A549 (cell line): ENCODE results near the gene KCNF1. TPM values are rescaled to one million over a fixed set of nuclear protein-coding genes. Genes with fewer than 3 reads are reported as not detected.

Experiments
- ATAC-seq, 2 experiments: fragments of 200-7000 bp in 1 of 2; fragments of >200 bp in 1 of 2; cut with Nextera tagmentation in 1 of 2; cut with Tn5 transposase in 1 of 2; 3 replicates each; pipeline versions ENCODE4 v1.8.0 to v1.9.1; 2018 to 2020; ENCODE audit warnings: mild to moderate bottlenecking in 1 of 2, moderate library complexity in 1 of 2
- CTCF ChIA-PET: fragments of 300-600 bp; sonication (Branson Sonifier 250); formaldehyde crosslinking; extraction: SDS; loops from one replicate; lab custom pipeline; 2021; ENCODE audit warnings: antibody characterized with exemption, inconsistent platforms; lab: Yijun Ruan, JAX
- POLR2A ChIA-PET: fragments of 350-600 bp; formaldehyde crosslinking; extraction: SDS; loops from one replicate; lab custom pipeline; 2021; ENCODE audit warnings: antibody characterized with exemption, inconsistent platforms; lab: Yijun Ruan, JAX
- DNase-seq, 2 experiments: peaks; one replicate each; pipeline versions ENCODE4 v3.0.0 to v3.0.0-alpha.2; 2011 to 2016; ENCODE audit warnings: low read depth in 1 of 2, low spot score in 1 of 2
- FAIRE-seq: peaks from 2 replicates; lab custom pipeline; 2011; peaks lifted over from hg19 to GRCh38; lab: Jason Lieb, UNC
- H3K27ac ChIP-seq, 2 experiments: fragments of >200 bp; sonication (Bioruptor Twin); formaldehyde crosslinking; 3 replicates each; pipeline ENCODE4 v1.5.1; 2016 to 2017
- H3K4me1 ChIP-seq: fragments of >200 bp; sonication (Bioruptor Twin); formaldehyde crosslinking; 3 replicates; pipeline ENCODE4 v1.6.1; 2016
- H3K4me2 ChIP-seq: fragments of >200 bp; sonication (Bioruptor Twin); formaldehyde crosslinking; 3 replicates; pipeline ENCODE4 v1.6.1; 2016
- H3K4me3 ChIP-seq: fragments of >200 bp; sonication (Bioruptor Twin); formaldehyde crosslinking; 3 replicates; pipeline ENCODE4 v1.5.1; 2016
- H3K9me3 ChIP-seq: fragments of >200 bp; sonication (Bioruptor Twin); formaldehyde crosslinking; 3 replicates; pipeline ENCODE4 v1.6.1; 2016
- BHLHE40 ChIP-seq: IDR thresholded peaks from 2 replicates; pipeline ENCODE4 v1.6.1; 2012; ENCODE audit warnings: low read depth, low read length, inconsistent platforms
- CBX8 ChIP-seq: fragments of 200-600 bp; sonication (generic); IDR thresholded peaks from 2 replicates; pipeline ENCODE4 v1.6.1; 2016
- CHD4 ChIP-seq: fragments of 200-600 bp; sonication (generic); IDR thresholded peaks from 2 replicates; pipeline ENCODE4 v1.6.1; 2016; ENCODE audit warnings: antibody characterized with exemption, mild to moderate bottlenecking, borderline replicate concordance
- CTCF ChIP-seq: fragments of >200 bp; sonication (Bioruptor Twin); formaldehyde crosslinking; IDR thresholded peaks from 3 replicates; pipeline ENCODE4 v1.5.1; 2016
- EHF ChIP-seq: fragments of 250-450 bp; sonication (Bioruptor Pico); IDR thresholded peaks from 2 replicates; pipeline ENCODE4 v1.5.0; 2020; ENCODE audit warnings: mild to moderate bottlenecking
- EP300 ChIP-seq, 2 experiments: fragments of >200 bp; sonication (Bioruptor Twin); formaldehyde crosslinking; IDR thresholded peaks; 2 replicates in 1 of 2; 3 replicates in 1 of 2; pipeline ENCODE4 v1.6.1; 2016 to 2017
- ESRRA ChIP-seq: fragments of 150-350 bp; IDR thresholded peaks from 2 replicates; pipeline ENCODE4 v1.6.1; 2014; ENCODE audit warnings: mild to moderate bottlenecking, low read length, borderline replicate concordance
- FOSB ChIP-seq: fragments of 250-450 bp; sonication (Bioruptor Pico); IDR thresholded peaks from 2 replicates; pipeline ENCODE4 v1.5.0; 2020; ENCODE audit warnings: mild to moderate bottlenecking, moderate library complexity
- HEYL ChIP-seq: fragments of 250-450 bp; sonication (Bioruptor Pico); IDR thresholded peaks from 2 replicates; pipeline ENCODE4 v1.8.0; 2021; ENCODE audit warnings: mild to moderate bottlenecking, moderate library complexity
- HMGXB4 ChIP-seq: fragments of 250-450 bp; sonication (Bioruptor Pico); IDR thresholded peaks from 2 replicates; pipeline ENCODE4 v1.5.0; 2021; ENCODE audit warnings: mild to moderate bottlenecking, moderate library complexity, borderline replicate concordance
- HOXB5 ChIP-seq: fragments of 250-450 bp; sonication (Bioruptor Pico); IDR thresholded peaks from 2 replicates; pipeline ENCODE4 v1.5.0; 2020; ENCODE audit warnings: mild to moderate bottlenecking, moderate library complexity
- KDM5A ChIP-seq: fragments of 200-600 bp; sonication (generic); IDR thresholded peaks from 2 replicates; pipeline ENCODE4 v1.6.1; 2016; ENCODE audit warnings: antibody characterized with exemption, mild to moderate bottlenecking
- MAFK ChIP-seq: fragments of 450-650 bp; IDR thresholded peaks from 2 replicates; pipeline ENCODE4 v1.6.1; 2014; ENCODE audit not compliant: partially characterized antibody
- MAX ChIP-seq: IDR thresholded peaks from 2 replicates; pipeline ENCODE4 v1.6.1; 2012
- NR3C1 ChIP-seq: fragments of >200 bp; sonication (Bioruptor Twin); formaldehyde crosslinking; IDR thresholded peaks from 3 replicates; pipeline ENCODE4 v1.6.1; 2017
- RAD21 ChIP-seq, 2 experiments: fragments of >200 bp in 1 of 2; sonication (Bioruptor Twin) in 1 of 2; formaldehyde crosslinking in 1 of 2; IDR thresholded peaks in 1 of 2; conservative IDR thresholded peaks in 1 of 2; 2 replicates in 1 of 2; 3 replicates in 1 of 2; pipeline ENCODE4 v1.6.1; 2012 to 2018; ENCODE audit warnings: inconsistent platforms in 1 of 2
- RARB ChIP-seq: fragments of 250-450 bp; sonication (Bioruptor Pico); IDR thresholded peaks from 2 replicates; pipeline ENCODE4 v1.8.0; 2021; ENCODE audit warnings: mild to moderate bottlenecking, moderate library complexity
- REST ChIP-seq: fragments of 200-600 bp; sonication (generic); IDR thresholded peaks from 2 replicates; pipeline ENCODE4 v1.6.1; 2016; ENCODE audit warnings: antibody characterized with exemption, mild to moderate bottlenecking, moderate library complexity
- RFX5 ChIP-seq: fragments of 450-650 bp; IDR thresholded peaks from 2 replicates; pipeline ENCODE4 v1.7.1; 2014; ENCODE audit warnings: antibody characterized with exemption, mild to moderate bottlenecking, moderate library complexity
- SMC3 ChIP-seq: fragments of >200 bp; sonication (Bioruptor Twin); formaldehyde crosslinking; IDR thresholded peaks from 3 replicates; pipeline ENCODE4 v1.6.1; 2018; ENCODE audit warnings: inconsistent platforms
- TP53 ChIP-seq: fragments of 250-450 bp; sonication (Bioruptor Pico); IDR thresholded peaks from 2 replicates; pipeline ENCODE4 v1.5.0; 2021; ENCODE audit warnings: mild to moderate bottlenecking, moderate library complexity
- WGBS: methylation state at CpG from one replicate; pipeline ENCODE4 v1.1.6; 2017; ENCODE audit errors: missing lambda C conversion rate; 5-methylcytosine and 5-hydroxymethylcytosine counted together
- polyA plus RNA-seq, 4 experiments: library from polyadenylated mRNA; depleted of rRNA in 3 of 4; stranded (reverse); fragments of >200 nt; fragmentation: RNase III in 1 of 4; extraction: RNeasy Plus Mini Kit Qiagen cat#74134 plus additional on column Dnase treatment in 1 of 4; gene quantifications; 2 replicates in 3 of 4; 3 replicates in 1 of 4; pipeline ENCODE4 v1.2.3, GENCODE V29; 2011 to 2017

The KCNF1 gene
- polyA plus RNA-seq, 2 of the 4 experiments (the other 2 are of a cell fraction): 3.7 to 4.4 TPM

GRCh38 chr2:10914272-10914693 lies 2.5 kb downstream of the KCNF1 start:
- 43% methylated on average over 7 of the region's 7 CpGs for WGBS
- no peak overlapping the region for H3K4me3 ChIP-seq
- ChIA-PET CTCF (interaction anchor here (1.0 to 10.2 kb wide), 13 partner anchors 8 to 668 kb away, joined by 3 to 123 read pairs (median 10); a partner anchor contains a TSS), POLR2A (no interaction called here)
- no peaks in the 10 kb centered on the region for H3K9me3 ChIP-seq
- 0 out of 6 replicates have a peak overlapping the region, but pooled peaks of 1 of the 2 experiments have one; percentile 34 for H3K27ac ChIP-seq
- peak; percentile 48 to 77; a peak in 4 of 6 replicates for ATAC-seq
- H3K4me1 ChIP-seq: peaks cover 13% of the 10 kb centered on the region
- no peak for FAIRE-seq
- DNase-seq: peak; percentile 57 to 62
- TF ChIP-seq FOSB (CRISPR knock-in tag) (no peak), NR3C1 (no peak), RAD21 (conservative IDR thresholded peaks at IDR 0.05 in 1 of 2, IDR thresholded peaks at IDR 0.05 in 1 of 2) (peak; percentile 15 to 44; a peak in 2 of 5 replicates), SMC3 (peak; percentile 27; the same call in 2 of the 3 replicates), REST (no peak), MAX (peak; percentile 49; the same call in 1 of the 2 replicates), RARB (CRISPR knock-in tag) (no peak), ESRRA (peak; percentile 58; the same call in 1 of the 2 replicates), BHLHE40 (0 out of 2 replicates have a peak, but pooled peaks have one; percentile 36), CHD4 (no peak; the same call in 1 of the 2 replicates), CTCF (peak; percentile 29; the same call in 2 of the 3 replicates), KDM5A (no peak), HOXB5 (CRISPR knock-in tag) (no peak), EHF (CRISPR knock-in tag) (no peak), MAFK (no peak), TP53 (CRISPR knock-in tag) (no peak), CBX8 (no peak), EP300 (IDR thresholded peaks at IDR 0.05) (no peak), HEYL (CRISPR knock-in tag) (no peak), HMGXB4 (CRISPR knock-in tag) (no peak), RFX5 (no peak)
- TF ChIP-seq, all 56 proteins: peak for 6
- peak overlapping the region; percentile 25; the same call in 1 of the 3 replicates for H3K4me2 ChIP-seq
